ENCODE data around the gene RSRC1.

DNA sequence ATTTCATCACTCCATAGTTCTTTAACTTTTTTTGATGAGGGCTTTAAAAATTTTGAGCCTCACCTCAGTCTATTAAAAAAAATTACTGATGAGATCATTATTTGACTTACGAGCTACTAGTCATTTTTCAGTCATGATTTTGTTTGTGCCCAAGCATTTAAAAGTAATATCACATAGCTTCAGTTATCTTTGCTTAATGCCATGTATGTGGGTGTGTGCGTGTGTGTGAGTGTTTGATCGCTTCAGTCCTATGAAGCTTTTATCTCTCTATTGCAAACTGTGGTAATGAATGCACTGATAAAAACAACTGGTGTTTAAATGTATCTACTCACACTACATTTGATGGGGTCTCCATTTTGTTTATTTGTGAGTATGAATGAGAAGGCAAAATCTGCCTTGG, 49.8 kb downstream of the RSRC1 start:
- TF ChIP-seq THAP11 (CRISPR knock-in tag; IDR thresholded peaks at IDR 0.05) (no peak), ZNF749 (CRISPR knock-in tag; IDR thresholded peaks at IDR 0.05; ENCODE audit: borderline replicate concordance) (no peak), ZNF354B (CRISPR knock-in tag; IDR thresholded peaks at IDR 0.05) (no peak), ARNT (IDR thresholded peaks at IDR 0.05) (no peak), ZSCAN20 (CRISPR knock-in tag; IDR thresholded peaks at IDR 0.05; ENCODE audit: borderline replicate concordance) (no peak), TAF1 (CRISPR knock-in tag; IDR thresholded peaks at IDR 0.05) (no peak), TP53 (CRISPR knock-in tag; conservative IDR thresholded peaks at IDR 0.05) (no peak), POLR2A (IDR thresholded peaks at IDR 0.05; ENCODE audit: insufficient read depth in 1 of 2, low read depth in 2 of 2, low read length in 2 of 2) (no peak), YY1 (IDR thresholded peaks at IDR 0.05; ENCODE audit: insufficient read depth, insufficient replicate concordance, low read depth, low read length) (no peak), POLR2AphosphoS5 (IDR thresholded peaks at IDR 0.05; ENCODE audit: low read depth, low read length) (no peak), DNMT1 (CRISPR knock-in tag; IDR thresholded peaks at IDR 0.05) (no peak), KLF11 (CRISPR knock-in tag; IDR thresholded peaks at IDR 0.05) (no peak)
- TF ChIP-seq, protein P1, sequence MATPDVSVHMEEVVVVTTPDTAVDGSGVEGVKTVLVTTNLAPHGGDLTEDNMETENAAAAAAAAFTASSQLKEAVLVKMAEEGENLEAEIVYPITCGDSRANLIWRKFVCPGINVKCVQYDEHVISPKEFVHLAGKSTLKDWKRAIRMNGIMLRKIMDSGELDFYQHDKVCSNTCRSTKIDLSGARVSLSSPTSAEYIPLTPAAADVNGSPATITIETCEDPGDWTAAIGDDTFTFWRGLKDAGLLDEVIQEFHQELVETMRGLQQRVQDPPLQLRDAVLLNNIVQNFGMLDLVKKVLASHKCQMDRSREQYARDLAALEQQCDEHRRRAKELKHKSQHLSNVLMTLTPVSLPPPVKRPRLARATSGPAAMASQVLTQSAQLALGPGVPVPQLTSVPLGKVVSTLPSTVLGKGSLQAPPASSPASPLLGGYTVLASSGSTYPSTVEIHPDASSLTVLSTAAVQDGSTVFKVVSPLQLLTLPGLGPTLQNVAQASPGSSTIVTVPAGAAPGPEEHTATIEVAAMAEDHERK (CRISPR knock-in tag; IDR thresholded peaks at IDR 0.05; ENCODE audit: low read depth) = no peak
- TF ChIP-seq, protein P2, sequence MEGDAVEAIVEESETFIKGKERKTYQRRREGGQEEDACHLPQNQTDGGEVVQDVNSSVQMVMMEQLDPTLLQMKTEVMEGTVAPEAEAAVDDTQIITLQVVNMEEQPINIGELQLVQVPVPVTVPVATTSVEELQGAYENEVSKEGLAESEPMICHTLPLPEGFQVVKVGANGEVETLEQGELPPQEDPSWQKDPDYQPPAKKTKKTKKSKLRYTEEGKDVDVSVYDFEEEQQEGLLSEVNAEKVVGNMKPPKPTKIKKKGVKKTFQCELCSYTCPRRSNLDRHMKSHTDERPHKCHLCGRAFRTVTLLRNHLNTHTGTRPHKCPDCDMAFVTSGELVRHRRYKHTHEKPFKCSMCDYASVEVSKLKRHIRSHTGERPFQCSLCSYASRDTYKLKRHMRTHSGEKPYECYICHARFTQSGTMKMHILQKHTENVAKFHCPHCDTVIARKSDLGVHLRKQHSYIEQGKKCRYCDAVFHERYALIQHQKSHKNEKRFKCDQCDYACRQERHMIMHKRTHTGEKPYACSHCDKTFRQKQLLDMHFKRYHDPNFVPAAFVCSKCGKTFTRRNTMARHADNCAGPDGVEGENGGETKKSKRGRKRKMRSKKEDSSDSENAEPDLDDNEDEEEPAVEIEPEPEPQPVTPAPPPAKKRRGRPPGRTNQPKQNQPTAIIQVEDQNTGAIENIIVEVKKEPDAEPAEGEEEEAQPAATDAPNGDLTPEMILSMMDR (CRISPR knock-in tag; IDR thresholded peaks at IDR 0.05) = no peak

Data from HepG2 (cell line).